HG03060 (cell line): Measurements from ENCODE around the gene LAMB4.

ENCODE experiments used
- ATAC-seq: cut with Tn5 transposase; IDR thresholded peaks from one replicate; pipeline ENCODE4 v1.9.1; 2021; ENCODE audit warnings: low read depth, moderate number of reproducible peaks; ENCODE audit not compliant: unreplicated experiment

The LAMB4 gene

GRCh38 chr7:107973861-107974260 lies 156.3 kb downstream of the LAMB4 start:
- no peak for ATAC-seq
